GM21717 (cell line): ENCODE results near the gene PATE2.

ENCODE experiments used
- ATAC-seq: cut with Tn5 transposase; IDR thresholded peaks from one replicate; pipeline ENCODE4 v1.9.1; 2021; ENCODE audit warnings: mild to moderate bottlenecking, moderate library complexity; ENCODE audit not compliant: unreplicated experiment

PATE2 gene

DNA sequence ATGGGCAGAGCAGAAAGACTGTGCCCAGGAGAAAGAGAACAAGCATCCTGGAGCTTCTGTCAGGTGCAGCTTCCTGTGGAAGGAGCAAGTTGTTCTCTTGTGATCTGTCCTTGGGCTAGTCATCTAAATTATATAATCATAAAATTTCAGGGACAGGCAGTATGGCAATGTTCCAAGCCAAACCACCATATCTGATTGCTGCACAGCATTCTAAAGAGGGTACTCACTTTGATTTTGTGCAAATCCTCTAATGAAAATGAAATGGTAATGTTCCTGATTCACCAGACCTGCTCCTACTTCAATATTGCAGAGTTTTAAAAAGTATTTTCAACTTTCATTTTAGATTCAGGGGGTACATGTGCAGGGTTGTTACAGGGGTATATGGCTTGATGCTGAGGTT is at the start of gene PATE2:
Gene PATE2 (minus strand): TSS at position 101 of the 400 bp plus-strand sequence. CDS start 55 bp downstream, at position 46.
- no peak for ATAC-seq

DNA sequence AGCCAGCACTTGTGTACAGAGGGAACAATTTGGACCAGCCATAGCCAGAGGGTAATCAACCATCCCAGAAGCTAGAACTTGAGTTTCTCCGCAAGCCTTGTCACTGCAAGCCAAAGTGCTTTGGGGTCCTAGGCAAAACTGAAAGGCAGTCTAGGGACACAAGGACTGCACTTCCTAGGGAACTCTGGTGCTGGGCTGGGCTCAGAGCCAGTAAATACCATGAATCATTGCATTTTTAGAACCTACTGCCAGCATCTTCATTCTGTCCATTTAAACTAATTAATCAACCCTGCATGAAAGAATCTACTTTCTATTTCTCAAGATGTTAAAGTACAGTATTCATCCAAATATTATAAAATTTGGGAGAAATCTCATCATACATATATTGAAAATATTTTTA is 29.3 kb upstream of the PATE2 start:
- ATAC-seq: no peak

DNA sequence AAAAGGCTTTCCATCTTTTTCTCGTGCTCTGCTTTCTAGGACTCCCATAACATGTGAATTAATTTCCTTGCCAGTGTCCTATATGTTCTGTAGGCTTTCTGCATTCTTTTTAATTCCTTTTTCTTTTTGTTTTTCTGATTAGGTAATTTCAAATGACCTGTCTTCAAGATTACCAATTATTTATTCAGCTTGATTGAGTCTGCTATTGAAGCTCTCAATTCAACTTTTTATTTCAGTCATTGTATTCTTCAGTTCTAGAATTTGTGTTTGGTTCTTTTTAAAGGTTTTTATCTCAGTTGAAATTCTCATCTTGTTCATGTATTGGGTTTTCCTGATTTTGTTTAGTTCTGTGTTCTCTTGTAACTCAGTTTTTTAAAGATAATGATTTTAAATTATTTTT is 23.8 kb upstream of the PATE2 start:
- no peak for ATAC-seq

DNA sequence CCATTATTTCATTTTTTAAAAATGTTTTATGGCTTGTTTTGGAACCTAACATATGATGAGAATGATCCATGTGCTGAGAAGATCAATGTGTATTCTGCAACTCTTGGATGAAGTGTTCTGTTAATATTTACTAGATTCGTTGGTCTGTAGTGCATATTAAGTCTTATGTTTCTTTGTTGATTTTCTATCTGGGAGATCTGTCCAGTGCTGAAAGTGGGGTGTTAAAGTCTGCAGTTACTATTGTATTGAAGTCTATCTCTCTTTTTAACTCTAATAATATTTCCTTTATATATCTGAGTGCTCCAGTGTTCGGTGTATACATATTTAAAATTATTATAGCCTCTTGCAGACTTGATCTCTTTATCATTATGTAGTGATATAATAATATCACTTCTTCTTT is 21.2 kb upstream of the PATE2 start:
- ATAC-seq: no peak

DNA sequence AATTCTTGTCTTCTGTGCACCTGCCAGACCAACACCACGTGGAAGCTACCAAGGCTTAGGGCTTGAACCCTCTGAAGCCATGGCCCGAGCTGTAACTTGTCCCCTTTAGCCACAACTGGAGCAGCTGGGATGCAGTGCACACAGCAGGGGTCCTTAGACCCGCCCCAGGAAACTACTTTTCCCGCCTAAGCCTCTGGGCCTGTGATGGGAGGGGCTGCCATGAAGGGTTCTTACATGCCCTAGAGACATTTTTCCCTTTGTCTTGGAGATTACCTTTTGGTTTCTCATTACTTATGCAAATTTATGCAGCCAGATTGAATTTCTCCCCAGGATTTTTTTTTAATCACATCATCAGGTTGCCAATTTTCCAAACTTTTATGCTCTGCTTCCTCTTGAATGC is 19.0 kb upstream of the PATE2 start:
- ATAC-seq: no peak

DNA sequence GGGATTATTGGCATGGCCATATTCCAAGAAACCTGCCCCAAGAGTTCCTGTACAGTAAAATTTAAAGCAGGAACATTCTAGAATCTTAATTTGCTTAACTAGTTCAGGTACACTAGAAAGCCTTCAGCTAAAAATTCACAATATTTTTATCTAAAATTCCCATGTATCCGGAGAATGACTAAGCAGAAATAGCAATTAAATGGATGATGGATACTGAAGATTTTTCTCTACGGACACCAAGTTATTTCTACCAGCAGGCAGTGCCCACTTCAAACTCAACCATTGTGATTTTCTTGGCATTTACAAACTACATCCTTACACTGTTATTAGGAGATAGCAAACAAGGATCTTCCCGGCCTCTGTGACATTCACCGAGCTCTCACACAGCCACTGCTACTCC is 12.2 kb upstream of the PATE2 start:
- ATAC-seq: no peak

DNA sequence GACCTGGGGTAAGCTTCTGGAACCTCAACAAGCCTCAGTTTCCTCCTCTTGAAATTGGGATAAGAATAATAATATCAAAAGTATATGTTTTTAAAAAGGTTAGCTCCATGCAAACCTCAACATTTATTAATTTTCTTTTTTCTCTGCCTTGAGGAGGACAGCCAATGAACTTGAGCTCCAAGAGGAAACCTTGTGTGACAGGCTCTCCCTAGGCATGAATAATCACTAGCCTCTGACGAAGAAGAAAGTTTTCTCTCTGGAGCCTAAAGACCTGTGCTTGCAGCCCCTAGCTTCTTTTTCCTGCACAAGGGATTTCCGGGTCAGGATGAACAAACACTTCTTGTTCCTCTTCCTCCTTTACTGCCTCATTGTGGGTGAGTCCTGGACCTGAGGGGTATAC is 9.2 kb upstream of the PATE2 start, which contains the start of gene PATE3:
Gene PATE3 (plus strand): TSS at position 301 of the 400 bp plus-strand sequence. CDS start 25 bp downstream, at position 326.
- ATAC-seq: no peak

DNA sequence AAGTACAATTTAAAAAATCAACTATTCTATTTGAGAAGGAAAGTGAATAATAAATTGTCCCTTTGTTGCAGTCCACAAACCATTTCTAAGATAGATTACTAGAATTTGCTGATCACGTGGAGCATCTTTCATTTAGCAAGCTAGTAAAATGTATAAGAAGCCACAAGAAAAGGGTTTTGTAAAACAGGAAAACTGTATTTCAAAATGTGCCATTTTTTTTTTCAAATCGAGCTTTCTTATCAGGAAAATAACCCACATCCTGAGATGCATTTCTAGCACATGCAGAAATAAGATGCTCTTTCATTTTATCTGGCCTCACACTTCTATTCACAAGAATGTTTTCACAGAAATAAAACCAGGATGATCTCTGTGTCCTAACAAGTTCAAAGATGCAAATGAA is 6.0 kb upstream of the PATE2 start:
- ATAC-seq: no peak

DNA sequence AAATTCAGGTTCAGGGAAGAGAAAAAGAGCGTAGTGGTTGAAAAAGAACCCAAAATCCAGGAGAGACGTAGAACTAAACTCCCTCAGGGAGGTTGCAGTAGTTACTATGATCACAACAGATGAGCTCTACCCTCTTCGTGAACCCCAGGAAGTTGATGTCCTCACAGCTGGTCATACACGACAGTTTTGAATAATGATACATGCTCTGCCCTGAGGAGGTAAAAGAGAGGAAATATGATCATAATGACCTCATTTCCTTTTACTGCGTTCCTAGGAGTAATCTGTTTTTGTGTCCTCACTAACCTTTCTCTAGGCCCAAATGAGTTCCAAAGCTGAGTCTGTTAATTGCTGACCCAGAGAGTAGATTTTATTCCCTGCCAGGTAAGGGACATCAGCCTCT is 1.3 kb downstream of the PATE2 start:
- ATAC-seq: no peak

DNA sequence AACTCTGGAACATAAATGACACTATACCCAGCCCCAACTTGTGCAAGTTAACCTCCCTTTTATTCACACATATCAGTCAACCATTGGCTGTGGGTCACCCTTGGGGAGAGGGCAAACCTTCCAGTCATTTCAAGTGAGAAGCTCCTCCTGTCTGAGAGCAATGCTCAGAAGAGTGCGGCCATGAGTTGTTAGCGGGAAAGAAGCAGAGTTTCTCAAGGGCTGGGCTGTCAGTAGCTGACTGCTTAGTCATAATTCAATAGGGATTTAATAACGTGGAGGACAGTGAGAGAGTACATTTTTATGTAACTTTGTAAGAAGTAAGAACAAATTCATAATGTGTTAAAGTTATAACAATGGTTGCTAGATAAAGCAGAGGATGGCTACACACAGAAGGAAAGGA is 5.1 kb downstream of the PATE2 start:
- no peak for ATAC-seq

DNA sequence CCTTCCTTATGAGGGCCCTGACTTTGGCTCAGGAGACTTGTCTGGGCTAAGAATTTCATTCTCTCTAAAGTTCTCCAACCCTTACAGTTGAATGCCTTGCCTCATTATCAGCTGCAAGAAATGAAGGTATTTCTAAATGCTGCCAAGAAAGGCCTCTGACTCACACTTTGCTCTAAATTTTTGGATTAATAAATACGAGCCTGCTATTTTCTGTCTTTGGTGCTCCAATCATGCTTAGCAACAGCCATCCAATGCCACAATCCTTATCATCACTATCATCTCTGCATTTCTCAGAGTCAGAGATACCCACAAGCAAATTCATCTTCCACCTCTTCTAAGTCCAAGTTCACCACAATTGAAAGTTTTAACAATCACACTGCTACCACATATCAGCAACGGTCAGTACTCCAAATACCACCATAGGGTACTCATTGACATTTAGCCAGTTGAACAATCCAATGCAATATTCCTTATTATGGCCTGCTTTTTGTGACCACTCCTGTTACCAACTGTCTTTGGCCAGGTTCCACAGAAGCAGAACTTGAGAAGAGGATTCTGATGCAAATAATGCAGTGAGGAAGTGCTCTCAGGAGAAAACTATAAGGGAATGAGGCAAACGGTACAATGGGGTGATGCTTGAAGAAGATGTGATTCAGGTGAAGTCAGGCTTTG is 5.7 kb downstream of the PATE2 start:
- ATAC-seq: no peak

DNA sequence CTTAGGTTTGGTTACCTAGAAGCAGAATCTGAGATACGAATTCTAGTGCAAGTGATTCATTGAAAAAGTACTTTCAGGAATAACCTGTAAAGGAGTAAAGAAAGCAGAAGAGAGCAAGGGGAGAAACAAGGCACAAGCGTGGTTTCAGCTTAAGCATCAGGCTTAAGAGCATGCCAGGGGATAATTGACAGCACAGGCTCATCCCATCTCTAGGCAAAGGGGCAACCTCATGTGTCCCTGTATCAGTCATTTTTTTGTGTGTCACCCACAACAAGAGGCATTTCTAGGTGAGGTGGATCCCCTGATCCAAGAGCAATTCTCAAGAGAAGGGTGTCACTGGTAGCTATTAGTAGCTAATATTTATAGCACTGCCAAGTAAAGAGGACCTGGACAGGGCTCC is 8.0 kb downstream of the PATE2 start:
- ATAC-seq: no peak

DNA sequence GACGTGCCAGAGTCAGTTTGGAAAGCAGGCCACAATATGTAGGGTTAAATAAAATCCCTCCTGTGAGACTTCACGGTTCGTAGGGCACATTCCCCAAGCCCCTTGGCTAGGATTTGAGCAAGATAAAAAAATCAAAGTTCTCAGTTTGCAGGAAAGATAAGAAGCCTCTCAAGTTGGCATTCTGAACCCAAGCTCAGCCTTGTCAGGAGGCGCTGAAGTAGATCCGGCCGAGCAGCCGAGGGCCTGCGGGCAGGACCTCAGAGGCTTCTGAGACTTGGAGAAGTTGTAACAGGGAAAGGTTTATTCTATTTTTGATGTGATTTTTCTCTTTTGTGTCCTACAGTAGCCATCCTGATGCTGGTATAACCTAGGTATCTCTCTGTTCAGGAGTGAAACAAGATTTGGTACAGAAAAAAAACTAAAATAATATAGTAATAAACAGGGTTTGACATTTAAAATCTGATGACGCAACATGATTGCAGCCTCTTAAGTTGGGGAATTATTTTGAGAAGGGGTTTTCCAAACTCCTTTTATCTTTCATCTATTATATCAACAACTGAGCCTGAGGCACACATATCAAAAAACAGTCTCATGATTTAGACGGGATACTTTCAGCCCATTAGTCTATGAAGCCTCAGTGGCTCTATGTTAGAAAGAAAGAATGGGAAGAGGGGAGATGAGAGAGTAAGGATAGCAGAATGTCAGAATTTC is 10.1 kb downstream of the PATE2 start:
- ATAC-seq: no peak

DNA sequence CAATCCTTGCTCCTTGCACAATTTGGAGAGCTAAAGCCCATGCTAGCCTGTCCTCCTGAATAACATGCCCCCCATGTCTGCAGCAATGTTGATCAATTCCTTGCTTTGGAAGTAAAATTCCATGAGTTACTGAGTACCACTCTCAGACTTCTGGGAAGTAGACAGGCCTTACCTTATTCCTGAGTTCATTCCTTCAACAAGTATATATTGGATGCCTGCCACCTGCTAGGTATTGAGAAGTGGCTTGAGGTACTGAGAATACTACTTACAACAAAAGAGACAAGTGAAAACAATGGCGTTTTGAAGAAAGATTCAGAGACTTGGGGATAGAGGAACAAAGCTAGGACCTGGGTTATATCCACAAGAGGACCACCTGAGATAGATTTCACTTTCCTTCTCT is 12.4 kb downstream of the PATE2 start:
- no peak for ATAC-seq

DNA sequence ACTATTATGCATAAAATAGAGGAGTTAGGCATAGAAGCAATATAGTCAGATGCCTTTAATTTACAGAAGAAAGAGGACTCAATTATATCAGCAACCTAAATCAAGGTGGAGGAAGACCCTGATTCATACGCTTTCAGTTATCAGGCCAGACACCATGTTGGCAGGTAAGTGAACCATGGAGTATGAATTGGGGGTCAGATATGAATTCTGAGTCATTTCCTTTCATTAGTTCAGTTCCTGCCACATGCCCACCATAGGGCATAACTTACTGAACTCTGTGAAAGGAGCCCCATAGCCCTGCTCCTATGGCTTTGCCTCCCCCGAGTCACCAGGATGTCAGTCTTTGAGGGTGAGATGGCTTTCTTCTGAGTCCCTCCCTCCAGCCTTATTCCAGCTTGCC is 15.1 kb downstream of the PATE2 start:
- no peak for ATAC-seq

DNA sequence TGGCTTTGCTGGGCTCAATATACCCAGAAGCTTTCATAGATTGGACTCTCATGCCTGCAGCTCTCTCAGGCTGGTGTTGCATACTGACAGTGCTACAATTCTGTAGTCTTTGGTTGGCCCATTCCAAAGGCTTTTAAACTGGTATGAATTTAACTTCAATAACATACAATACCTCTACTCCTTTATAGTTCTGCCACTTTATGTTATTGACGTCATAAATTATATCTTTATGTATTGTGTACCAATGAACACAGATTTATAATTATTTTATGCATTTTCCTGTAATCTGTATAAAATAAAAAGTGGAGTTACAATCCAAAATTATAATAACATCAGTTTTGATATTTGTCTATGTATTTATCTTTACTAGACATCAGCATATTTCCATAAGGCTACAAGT is 16.2 kb downstream of the PATE2 start:
- ATAC-seq: no peak

DNA sequence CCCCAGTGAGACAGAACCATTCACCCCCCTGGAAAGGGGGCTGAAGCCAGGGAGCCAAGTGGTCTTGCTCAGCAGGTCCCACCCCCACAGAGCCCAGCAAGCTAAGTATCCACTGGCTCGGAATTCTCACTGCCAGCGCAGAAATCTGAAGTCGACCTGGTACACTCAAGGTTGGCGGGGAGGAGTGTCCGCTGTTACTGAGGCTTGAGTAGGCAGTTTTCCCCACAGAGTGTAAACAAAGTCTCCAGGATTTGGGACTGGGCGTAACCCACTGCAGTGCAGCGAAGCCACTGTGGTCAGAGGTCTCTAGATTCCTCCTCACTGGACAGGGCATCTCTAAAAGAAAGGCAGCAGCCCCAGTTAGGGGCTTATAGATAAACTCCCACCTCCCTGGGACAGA is 22.6 kb downstream of the PATE2 start:
- no peak for ATAC-seq

DNA sequence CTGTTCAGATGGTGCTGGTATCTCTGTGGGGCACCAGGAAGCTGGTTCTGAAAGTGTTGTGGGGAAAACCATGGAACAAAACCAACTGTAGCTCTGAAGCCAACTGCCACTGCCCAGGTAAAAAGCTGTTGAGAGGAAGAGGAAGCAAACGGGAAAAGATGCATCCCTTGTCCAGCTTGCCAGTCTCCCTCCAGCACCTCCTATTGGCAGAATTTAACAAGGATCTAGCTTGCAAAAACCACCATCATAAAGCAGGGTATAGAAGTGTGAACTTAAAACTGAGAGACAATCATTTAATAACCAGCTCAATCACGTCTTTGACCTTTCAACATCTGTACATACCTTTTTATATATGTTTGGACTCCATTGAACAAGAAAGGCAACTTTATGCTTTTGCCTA is 28.0 kb downstream of the PATE2 start:
- no peak for ATAC-seq

DNA sequence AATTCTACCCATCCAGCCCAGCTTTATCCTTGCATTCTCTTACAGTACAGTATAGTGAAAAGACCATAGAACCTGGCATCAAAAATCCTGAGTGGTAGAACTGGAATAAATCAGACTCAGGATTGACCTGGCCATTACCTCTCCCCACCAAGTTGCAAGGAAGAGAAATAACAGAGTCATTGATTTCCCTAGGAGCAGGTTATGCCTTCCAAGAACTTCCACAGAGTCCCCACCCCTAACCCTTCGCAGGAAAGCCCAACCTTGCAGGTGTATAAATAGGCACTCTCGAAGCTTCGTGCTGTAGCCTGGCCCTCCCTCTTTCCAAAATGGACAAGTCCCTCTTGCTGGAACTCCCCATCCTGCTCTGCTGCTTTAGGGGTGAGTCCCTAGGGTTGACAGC is 32.6 kb downstream of the PATE2 start, which contains the start of gene PATE1:
Gene PATE1 (plus strand): TSS at position 301 of the 400 bp plus-strand sequence. CDS start 26 bp downstream, at position 327.
- ATAC-seq: no peak

DNA sequence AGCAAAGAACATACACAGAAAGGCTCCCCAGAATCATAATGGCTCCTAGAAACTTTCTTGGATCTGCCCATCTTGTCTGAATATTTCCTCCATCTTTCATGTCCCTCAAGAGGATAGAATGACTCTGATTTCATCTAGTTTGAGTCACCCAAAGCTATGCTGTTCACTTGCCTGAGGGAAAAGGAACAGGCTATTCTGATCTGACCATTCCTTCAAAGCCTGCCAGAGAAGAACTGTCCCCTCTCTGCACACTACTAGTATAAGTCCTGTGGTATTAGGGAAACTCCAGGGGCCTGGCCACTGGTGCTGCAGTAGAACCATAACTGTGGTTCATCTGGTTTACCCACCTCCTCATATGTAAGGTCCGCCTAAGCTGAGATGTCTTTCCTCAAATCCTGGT is 34.9 kb downstream of the PATE2 start:
- ATAC-seq: no peak

DNA sequence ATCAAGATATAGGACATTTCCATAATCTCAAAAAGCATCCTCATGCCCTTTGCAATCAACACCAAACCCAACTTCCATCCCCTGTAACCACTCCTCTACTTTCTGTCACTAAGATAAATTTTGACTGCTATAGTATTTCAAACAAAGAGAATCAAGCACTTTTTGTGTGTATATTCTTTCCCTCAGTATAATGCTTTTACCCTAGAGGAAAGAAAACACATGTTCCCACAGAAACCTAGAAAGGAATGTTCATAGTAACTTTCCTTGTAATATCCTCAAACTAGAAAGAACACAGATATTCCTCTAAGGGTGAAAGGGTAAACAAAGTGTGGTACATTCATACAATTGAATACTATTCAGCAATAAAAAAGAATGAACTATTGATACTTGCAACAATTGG is 38.0 kb downstream of the PATE2 start:
- ATAC-seq: no peak

DNA sequence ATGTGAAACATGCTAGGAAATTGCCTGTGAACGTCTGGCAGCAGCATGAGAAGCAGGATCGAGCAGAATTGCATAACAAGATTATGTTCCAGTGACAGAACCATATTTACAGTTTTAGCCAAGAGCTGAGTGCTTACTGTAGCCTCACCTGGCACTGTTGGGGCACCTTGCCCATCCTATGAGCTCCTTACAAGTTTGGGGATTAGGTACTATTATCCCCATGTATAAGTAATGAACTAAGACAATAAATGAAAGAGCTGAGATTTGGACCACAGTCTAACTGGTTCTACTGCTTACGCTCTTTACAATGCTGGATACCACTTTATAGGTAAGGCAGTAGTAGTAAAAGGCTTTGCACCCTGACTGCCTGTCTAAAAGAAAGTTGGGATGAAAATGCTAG is 49.7 kb downstream of the PATE2 start:
- no peak for ATAC-seq
